Stimulated activated naive CD8-positive, alpha-beta T cell treated with anti-CD3 and anti-CD28 coated beads, Interleukin-15, amount 100 ng/mL, for 72 hours (primary cell): ENCODE results near the gene INAFM1.
A peak's percentile ranks its signal among the peaks of the same experiment; 100 is the strongest.
"Not testable (repeated sequence)": the region's sequence is repeated elsewhere in the genome, so short reads cannot be mapped to it uniquely, and the experiment has no call there.

Experiments
- ATAC-seq: fragments of 150-1000 bp; cut with Tn5 transposase; 2 replicates; pipeline ENCODE4 v1.10.0; 2021; ENCODE audit warnings: mild to moderate bottlenecking, moderate library complexity
- DNase-seq, 2 donors: peaks; one replicate each; pipeline ENCODE4 v3.0.0; 2021 to 2022
- H3K27ac Mint-ChIP-seq, 2 donors: one replicate each; pipeline ENCODE4 v1.8.0; 2022; ENCODE audit warnings: mild to moderate bottlenecking in 2 of 2, mixed read lengths in 2 of 2, moderate library complexity in 2 of 2
- H3K27me3 Mint-ChIP-seq: one replicate; pipeline ENCODE4 v1.8.0; 2022; ENCODE audit warnings: mixed read lengths
- H3K4me1 Mint-ChIP-seq: one replicate; pipeline ENCODE4 v1.8.0; 2022; ENCODE audit warnings: mild to moderate bottlenecking, mixed read lengths
- H3K4me3 Mint-ChIP-seq, 2 donors: one replicate each; pipeline ENCODE4 v1.8.0; 2022; ENCODE audit warnings: mild to moderate bottlenecking in 2 of 2, mixed read lengths in 2 of 2, moderate library complexity in 1 of 2
- H3K9me3 Mint-ChIP-seq, 2 donors: one replicate each; pipeline ENCODE4 v1.8.0; 2022; ENCODE audit warnings: mixed read lengths in 2 of 2

Gene INAFM1

DNA sequence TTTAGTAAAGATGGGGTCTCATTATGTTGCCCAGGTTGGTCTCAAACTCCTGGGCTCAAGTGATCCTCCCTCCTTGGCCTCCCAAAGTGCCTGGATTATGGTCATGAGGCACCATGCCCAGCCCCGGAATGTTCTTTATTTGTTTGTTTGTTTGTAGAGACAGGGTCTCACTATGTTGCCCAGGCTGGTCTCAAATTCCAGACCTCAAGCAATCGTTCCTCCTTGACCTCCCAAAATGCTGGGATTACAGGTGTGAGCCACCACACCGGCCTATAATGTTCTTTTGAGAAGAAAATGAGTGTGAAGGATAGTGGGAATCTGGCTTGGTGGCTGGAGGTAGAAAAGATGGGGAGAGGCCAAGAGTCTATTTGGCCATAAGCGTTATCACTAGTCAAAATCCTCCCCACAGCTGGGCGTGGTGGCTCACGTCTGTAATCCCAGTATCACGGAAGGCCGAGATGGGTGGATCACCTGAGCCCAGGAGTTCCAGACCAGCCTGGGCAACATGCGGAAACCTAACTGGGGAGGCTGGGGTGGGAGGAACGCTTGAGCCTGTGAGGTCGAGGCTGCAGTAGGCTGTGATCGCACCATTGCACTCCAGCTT, 38.5 kb upstream of the INAFM1 start:
- no peaks in the 10 kb centered on the region for H3K9me3 Mint-ChIP-seq
- H3K27ac Mint-ChIP-seq = no peak overlapping the region
- ATAC-seq (no peak), DNase-seq (no peak)
- peaks cover 25% of the 10 kb centered on the region for H3K4me1 Mint-ChIP-seq
- no peak overlapping the region for H3K4me3 Mint-ChIP-seq
- H3K27me3 Mint-ChIP-seq = peaks cover 6% of the 10 kb centered on the region

DNA sequence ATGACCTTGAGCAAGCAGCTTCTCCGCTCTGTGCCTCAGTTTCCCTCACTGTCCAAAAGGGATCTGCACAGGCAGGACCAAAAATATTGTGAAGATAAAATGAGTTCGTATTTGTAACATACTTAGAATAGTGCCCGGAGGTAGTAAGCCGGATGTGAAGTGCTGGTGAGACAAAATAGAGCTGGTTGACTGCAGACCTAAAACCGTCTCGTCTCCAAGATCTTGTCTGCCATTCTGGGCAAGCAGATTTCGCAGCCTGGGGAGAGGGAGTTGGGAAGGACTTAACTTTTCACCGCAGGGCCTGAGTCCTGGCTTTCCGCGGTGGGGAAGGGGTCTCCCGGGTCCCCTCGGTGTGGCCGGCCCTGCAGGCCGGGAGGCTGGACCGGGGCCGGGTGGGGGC, 35.5 kb upstream of the INAFM1 start:
- Mint-ChIP-seq H3K4me1 (peaks cover 6% of the 10 kb centered on the region), H3K27ac (no peak overlapping the region), H3K4me3 (peak overlapping the region; percentile 51 to 70), H3K27me3 (peaks cover 6% of the 10 kb centered on the region), H3K9me3 (no peaks in the 10 kb centered on the region)
- DNase-seq (no peak), ATAC-seq (no peak)

DNA sequence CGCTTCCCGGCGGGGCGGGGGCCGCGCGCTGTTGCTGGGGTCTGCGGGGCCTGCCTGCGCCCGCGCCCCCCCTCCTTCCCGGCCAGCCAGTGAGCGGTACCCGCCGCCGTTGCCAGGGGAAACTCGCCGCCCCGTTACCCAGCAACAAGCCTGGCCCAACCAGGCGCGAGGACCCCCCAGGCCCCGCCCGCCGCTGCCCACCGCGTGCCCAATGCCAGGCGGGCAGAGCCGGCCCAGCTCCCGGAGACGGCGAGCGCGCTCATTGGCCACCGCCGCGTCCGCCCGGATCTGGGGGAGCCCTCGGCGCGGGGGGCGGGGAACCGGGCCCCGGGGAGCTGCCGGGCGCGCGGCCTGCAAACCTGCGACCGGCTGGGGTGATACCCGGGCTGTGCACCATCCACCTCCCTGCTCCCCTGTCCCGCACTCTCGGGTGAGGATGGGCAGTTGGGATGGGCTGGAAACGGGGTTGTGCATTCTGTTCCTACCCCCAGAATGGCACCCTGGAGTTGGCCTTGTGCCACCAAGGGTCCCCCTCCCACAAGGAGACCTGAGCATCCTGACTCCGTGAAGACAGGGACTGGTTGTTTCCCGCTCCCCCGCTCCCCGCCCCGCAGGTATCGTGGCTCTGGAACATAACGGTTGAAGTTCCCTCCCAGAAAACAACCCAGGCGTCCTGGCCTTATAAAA, 34.9 kb upstream of the INAFM1 start:
- DNase-seq (peak; percentile 55 to 61), ATAC-seq (peak; percentile 16)
- Mint-ChIP-seq H3K27me3 (peaks cover 6% of the 10 kb centered on the region), H3K4me1 (peaks cover 6% of the 10 kb centered on the region), H3K9me3 (no peaks in the 10 kb centered on the region), H3K27ac (no peak overlapping the region), H3K4me3 (peak overlapping the region in 1 of 2 donors; percentile 71)

DNA sequence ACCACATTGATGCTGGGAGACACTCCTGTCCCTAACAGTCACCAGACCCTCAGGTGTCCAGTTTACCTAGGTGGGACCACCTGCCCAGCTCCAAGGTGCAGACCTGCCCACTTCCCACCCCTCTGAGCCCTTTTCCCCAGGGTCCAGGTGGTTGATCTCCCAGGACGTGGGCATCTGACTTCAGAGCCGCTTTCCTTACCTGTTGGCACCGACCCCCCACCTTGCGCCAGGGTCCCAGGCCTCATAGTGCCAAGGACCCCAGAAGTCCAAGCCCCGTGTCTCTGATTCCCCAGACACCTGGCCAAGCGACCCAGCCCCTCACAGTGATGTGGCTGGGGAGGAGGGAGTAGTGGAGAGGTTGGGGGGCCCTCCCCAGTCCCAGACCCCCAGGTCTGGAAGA, 34.1 kb upstream of the INAFM1 start:
- Mint-ChIP-seq H3K27ac (no peak overlapping the region), H3K4me1 (peaks cover 6% of the 10 kb centered on the region), H3K27me3 (peaks cover 6% of the 10 kb centered on the region), H3K4me3 (peak overlapping the region in 1 of 2 donors; percentile 71), H3K9me3 (no peaks in the 10 kb centered on the region)
- ATAC-seq (no peak), DNase-seq (no peak)

DNA sequence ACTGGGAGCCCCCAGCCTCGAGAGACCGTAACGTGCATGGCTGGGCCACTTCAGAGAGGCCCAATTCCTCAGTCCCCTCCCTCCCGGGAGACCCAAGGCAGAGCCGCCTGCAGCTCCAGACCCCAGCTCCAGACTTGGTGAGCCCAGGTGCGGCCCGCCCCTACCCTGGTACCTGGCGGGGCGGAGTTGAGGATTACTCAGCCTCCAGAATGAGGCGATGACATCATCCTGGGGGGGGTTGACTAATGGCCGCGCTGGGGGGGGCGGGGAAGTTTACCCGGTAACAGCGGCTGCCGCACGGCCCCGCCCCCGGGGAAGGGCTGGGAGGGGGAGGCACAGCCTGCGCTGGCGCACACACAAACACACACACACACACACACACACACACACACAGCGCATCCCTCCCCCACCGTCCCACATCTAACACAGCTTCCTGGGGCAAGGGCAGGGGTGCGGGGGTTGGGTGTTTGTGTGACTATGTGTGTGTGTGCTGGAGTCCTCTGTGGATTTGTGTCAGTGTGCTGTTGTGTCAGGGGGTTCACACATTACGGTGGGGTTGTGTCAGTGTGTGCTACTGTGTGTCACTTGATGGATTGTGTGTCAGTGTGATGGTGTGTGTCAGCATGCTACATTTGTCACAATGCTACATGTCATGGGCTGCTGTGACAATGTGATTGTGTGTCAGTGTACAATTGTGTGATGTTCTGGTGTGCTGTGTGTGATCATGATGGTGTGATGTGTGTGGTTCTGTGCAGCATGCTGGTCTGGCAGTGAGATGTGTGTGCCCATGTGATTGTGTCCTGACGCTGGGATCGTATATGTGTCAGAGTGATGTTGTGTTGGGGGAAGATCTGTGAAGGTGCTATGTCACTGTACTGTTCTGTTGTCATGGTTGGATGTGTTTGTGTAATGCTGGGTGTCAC, 33.4 kb upstream of the INAFM1 start:
- peak overlapping the region in 1 of 2 donors; percentile 71 for H3K4me3 Mint-ChIP-seq
- no peak overlapping the region for H3K27ac Mint-ChIP-seq
- H3K4me1 Mint-ChIP-seq = peaks cover 6% of the 10 kb centered on the region
- no peaks in the 10 kb centered on the region for H3K9me3 Mint-ChIP-seq
- peaks cover 6% of the 10 kb centered on the region for H3K27me3 Mint-ChIP-seq
- ATAC-seq = peak; percentile 47
- DNase-seq = peak; percentile 77 to 85

DNA sequence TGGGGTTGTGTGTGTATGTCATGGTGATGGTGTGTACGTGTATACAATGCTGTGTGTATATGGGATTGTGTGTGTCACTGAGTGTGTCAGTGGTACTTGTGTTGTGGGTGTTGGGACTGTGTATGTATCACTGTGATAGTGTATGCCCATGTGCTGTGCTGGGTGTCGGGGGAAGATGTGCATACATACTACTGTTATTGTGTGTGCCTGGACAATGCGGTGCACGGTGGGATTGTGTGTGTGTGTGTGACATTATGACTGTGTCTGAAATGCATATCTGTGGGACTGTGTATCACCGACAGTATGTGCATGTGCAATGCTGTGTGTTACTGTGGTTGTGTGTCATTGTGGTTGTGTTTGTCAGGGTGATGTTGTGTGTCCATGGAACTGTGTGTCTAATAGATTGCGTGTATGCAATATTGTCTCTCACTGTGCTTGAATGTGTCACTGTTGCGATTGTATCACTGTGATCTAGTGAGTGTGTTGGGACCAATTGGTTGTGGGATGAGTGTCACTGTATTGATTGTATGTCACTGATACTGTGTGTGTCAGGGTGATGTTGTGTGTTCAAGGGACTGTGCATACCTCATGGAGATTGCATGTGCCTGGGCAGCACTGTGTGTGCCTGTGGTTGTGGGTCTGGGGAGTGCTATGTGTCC, 32.6 kb upstream of the INAFM1 start:
- ATAC-seq = no peak
- peaks cover 6% of the 10 kb centered on the region for H3K27me3 Mint-ChIP-seq
- no peaks in the 10 kb centered on the region for H3K9me3 Mint-ChIP-seq
- no peak for DNase-seq
- no peak overlapping the region for H3K4me3 Mint-ChIP-seq
- peaks cover 6% of the 10 kb centered on the region for H3K4me1 Mint-ChIP-seq
- H3K27ac Mint-ChIP-seq = no peak overlapping the region

DNA sequence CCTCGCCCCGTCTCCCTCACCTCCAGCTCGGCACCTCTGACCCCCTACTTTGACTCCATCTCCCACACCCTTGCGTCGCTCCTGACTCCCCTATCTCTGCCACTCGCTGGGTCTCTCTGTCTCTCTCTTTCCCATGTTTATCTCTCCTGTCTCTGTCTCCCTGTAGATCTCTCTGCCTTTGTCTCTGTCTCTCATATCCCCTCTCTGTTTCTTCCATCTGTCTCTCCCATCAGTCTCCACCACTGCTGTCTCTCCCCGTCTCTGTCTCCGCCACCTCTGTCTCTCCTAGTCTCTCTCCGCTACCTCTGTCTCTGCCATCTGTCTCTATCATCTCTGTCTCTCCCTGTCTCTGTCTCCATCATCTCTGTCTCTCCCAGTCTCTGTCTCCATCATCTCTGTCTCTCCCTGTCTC, 31.3 kb upstream of the INAFM1 start:
- peak; percentile 13 for ATAC-seq
- peaks cover 13% of the 10 kb centered on the region for H3K4me1 Mint-ChIP-seq
- peaks cover 6% of the 10 kb centered on the region for H3K27me3 Mint-ChIP-seq
- H3K9me3 Mint-ChIP-seq = no peaks in the 10 kb centered on the region
- peak overlapping the region; percentile 99 to 100 for H3K27ac Mint-ChIP-seq
- no peak for DNase-seq
- H3K4me3 Mint-ChIP-seq = peak overlapping the region; percentile 90 to 97

DNA sequence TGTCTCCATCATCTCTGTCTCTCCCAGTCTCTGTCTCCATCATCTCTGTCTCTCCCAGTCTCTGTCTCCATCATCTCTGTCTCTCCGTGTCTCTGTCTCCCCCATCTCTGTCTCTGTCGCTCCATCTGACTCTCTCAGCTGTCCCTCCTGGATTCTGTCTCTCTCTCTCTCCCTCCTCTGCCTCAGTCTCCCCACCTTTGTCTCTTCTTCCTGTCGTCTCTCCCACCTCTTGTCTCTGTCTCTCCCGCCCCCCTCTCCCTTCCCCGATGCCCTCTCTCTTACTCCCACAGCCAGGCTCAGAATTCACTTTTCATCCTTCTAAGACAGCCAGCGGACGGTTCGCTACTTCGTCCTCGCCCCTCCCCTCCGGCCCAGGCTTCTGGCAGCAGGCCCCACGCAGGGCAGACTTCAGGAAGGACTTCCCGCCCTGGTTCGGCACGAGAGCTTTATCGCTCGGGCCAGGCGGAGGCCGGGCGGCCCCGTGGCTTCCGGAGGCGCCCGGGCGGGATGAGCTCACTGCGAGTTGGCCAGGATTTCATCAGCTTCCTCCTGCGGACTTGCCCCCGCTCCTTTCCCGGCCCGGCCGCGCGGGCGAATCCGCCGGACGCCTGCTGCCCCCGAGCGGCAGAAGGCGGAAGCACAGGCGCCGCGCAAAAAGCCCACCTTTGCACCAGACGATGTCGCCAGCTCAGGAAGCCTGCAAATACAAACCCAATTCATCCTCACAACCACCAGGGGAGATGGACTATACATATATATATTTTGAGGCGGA, 30.7 kb upstream of the INAFM1 start:
- ATAC-seq = peak; percentile 84
- Mint-ChIP-seq H3K27ac (peak overlapping the region; percentile 99 to 100), H3K4me1 (peaks cover 10% of the 10 kb centered on the region), H3K27me3 (peaks cover 3% of the 10 kb centered on the region), H3K9me3 (no peaks in the 10 kb centered on the region), H3K4me3 (peak overlapping the region; percentile 90 to 97)
- DNase-seq = peak; percentile 98 to 100

DNA sequence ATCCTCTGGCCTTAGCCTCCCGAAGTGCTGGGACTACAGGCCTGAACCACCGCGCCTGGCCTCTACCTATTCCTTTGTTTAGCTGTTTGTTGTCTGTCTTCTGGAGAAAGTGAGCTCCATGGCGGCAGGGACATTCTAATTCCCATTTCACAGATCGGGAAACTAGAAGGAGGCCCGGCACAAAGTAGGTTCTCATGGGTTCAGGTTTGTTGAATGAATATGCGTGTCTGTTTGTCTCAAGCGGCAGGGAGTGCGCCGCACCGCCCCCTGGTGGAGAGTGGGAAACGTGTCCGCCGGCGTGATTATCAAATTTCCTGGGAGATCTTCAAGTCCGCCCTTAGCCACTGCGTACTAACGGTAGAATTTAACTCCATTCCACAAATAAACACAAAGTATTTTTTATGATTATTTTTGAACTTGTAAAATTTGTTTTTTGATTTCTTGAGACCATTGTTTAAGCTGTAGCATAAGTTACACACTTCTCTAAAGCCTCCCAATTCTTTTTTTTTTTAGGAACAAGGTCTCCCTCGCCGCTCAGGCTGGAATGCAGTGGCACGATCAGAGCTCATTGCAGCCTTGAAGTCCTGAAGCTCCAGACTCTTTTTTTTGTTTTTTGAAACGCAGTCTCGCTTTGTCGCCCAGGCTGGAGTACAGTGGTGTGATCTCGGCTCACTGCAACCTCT, 27.2 kb upstream of the INAFM1 start:
- peaks cover 13% of the 10 kb centered on the region for H3K4me1 Mint-ChIP-seq
- no peak overlapping the region for H3K27ac Mint-ChIP-seq
- H3K9me3 Mint-ChIP-seq = no peaks in the 10 kb centered on the region
- peak overlapping the region in 1 of 2 donors; percentile 37 for H3K4me3 Mint-ChIP-seq
- no peaks in the 10 kb centered on the region for H3K27me3 Mint-ChIP-seq
- DNase-seq (peak; percentile 75 to 81), ATAC-seq (no peak)

DNA sequence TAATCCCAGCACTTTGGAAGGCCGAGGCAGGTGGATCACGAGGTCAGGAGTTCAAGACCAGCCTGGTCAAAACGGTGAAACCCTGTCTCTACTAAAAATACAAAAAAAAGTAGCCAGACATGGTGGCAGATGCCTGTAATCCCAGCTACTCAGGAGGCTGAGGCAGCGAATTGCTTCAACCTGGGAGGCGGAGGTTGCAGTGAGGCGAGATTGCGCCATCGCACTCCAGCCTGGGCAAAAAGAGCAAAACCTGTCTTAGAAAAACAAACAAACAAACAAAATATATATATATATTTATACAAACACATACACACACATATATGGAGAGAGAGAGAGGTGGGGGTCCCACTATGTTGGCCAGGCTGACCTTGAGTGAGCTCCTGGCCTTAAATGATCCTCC, 21.7 kb upstream of the INAFM1 start:
- DNase-seq, H3K27ac Mint-ChIP-seq, H3K4me3 Mint-ChIP-seq, H3K27me3 Mint-ChIP-seq, H3K9me3 Mint-ChIP-seq, ATAC-seq: not testable (repeated sequence)
- H3K4me1 Mint-ChIP-seq = peaks cover 25% of the 10 kb centered on the region

DNA sequence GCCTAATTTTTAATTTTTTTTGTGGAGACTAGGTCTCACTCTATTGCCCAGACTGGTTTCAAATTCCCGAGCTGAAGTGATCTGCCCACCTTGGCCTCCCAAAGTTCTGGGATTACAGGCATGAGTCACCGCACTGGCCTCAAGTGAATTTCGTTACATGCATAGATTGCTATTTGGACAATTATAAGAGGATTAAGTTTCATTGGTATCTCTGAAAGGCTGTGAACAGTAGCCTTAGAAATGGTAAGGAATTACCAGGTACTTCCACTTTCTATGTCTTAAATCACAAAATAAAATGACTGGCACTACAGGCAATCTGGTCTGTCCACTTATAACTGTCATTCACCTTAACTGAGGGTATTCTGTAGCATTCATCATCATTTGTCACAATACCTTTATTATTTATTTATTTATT, 21.2 kb upstream of the INAFM1 start:
- ATAC-seq (no peak), DNase-seq (no peak)
- H3K4me1 Mint-ChIP-seq = peaks cover 30% of the 10 kb centered on the region
- H3K27me3 Mint-ChIP-seq = no peaks in the 10 kb centered on the region
- no peaks in the 10 kb centered on the region for H3K9me3 Mint-ChIP-seq
- no peak overlapping the region for H3K27ac Mint-ChIP-seq
- no peak overlapping the region for H3K4me3 Mint-ChIP-seq

DNA sequence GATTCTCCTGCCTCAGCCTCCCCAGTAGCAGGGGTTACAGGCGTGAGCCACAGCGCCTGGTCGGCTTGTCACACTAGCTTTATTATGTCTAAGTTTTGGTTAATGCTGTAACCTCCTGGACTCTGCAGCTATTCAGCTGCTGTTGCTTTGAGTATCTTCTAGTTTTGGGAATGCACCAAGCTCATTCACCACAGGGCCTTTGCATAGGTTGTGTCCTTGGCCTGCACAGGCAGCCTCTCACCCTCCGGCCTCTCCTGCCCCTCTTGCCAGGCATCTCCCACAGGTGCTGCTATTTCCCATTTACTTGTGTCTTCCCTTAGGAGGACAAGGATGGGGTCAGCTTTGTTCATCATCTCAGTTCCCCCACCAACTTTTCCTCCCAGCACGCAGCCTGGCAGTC, 20.7 kb upstream of the INAFM1 start:
- no peak for DNase-seq
- no peak overlapping the region for H3K4me3 Mint-ChIP-seq
- peak overlapping the region in 1 of 2 donors; percentile 67 for H3K27ac Mint-ChIP-seq
- H3K9me3 Mint-ChIP-seq = no peaks in the 10 kb centered on the region
- H3K27me3 Mint-ChIP-seq = no peaks in the 10 kb centered on the region
- H3K4me1 Mint-ChIP-seq = peaks cover 35% of the 10 kb centered on the region
- ATAC-seq = no peak

DNA sequence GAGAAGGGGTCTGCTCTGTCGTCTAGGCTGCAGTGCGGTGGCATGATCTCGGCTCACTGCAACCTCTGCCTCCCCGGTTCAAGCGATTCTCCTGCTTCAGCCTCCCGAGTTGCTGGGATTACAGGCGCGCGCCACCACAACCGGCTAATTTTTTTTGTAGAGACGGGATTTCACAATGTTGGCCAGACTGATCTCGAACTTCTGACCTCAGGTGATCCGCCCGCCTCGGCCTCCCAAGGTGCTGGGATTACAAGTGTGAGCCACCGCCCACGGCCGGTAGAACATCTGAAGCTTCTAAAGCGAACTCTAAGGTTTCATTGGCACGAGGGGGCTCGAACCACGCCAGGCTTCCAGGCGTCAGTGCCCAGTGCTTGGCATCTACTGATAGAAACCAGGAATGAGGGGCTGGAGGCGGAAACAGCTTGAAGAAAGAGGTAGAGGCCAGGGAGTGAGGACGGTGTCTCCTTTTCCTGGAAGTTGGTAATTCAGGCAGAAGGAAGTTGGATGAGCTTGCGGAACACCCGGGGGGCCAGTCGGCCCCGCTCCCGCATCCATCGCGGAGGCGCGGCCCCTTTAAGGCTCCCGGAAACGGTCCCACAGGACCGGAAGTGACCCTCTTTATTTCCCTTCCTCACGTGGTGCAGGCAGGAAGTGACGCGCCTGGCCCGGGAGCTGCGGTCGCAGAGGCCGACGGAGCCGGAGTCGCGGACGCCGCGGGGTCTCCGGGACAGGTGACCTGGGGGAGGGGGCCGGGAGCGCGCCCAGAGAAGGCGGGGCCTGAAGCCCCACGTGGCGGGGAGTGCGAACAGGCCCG, 18.6 kb upstream of the INAFM1 start, which contains the start of gene CCDC9:
Gene CCDC9 (plus strand): TSS at position 647 of the 814 bp plus-strand sequence. CDS start 1,876 bp downstream, outside the sequence.
- peak within 1 kb of the TSS; percentile 87 to 95 for H3K4me3 Mint-ChIP-seq
- H3K27me3 Mint-ChIP-seq = no peaks in the 10 kb centered on the region
- H3K4me1 Mint-ChIP-seq = peaks cover 49% of the 10 kb centered on the region
- peak within 1 kb of the TSS; percentile 95 to 98 for H3K27ac Mint-ChIP-seq
- no peaks in the 10 kb centered on the region for H3K9me3 Mint-ChIP-seq
- peak; percentile 98 to 99 for DNase-seq
- peak; percentile 86 for ATAC-seq
